ENCODE measurements around the gene INTS6.

Gene INTS6

DNA sequence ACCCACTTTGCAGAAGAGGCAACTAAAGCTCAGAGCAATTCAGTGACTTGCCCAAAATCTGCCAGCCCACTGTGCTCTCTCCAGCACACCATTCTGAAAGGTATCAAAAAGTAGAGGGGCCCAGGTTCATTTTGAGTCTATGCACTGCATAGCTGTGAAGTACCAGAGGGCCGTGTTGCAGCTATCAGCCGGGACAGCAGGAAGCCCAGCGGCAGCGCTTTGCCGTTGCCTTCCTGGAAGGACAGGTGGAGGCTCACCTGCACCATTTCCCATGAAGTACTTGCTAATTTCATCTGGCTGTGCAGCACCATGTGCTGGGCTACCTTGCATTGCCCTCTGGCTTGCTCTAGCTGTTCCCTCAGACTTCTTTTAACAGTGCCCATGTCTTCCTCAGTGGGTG lies 116.1 kb downstream of the INTS6 start:
- H3K9me3 ChIP-seq (ENCODE audit: control insufficient read depth, low read length), result no peaks in the 10 kb centered on the region
- H3K27ac ChIP-seq, result no peak overlapping the region
- no peaks in the 10 kb centered on the region for H3K79me2 ChIP-seq
- H3K9ac ChIP-seq, result no peak overlapping the region
- H2AFZ ChIP-seq, result no peak overlapping the region
- TF ChIP-seq, protein P1, sequence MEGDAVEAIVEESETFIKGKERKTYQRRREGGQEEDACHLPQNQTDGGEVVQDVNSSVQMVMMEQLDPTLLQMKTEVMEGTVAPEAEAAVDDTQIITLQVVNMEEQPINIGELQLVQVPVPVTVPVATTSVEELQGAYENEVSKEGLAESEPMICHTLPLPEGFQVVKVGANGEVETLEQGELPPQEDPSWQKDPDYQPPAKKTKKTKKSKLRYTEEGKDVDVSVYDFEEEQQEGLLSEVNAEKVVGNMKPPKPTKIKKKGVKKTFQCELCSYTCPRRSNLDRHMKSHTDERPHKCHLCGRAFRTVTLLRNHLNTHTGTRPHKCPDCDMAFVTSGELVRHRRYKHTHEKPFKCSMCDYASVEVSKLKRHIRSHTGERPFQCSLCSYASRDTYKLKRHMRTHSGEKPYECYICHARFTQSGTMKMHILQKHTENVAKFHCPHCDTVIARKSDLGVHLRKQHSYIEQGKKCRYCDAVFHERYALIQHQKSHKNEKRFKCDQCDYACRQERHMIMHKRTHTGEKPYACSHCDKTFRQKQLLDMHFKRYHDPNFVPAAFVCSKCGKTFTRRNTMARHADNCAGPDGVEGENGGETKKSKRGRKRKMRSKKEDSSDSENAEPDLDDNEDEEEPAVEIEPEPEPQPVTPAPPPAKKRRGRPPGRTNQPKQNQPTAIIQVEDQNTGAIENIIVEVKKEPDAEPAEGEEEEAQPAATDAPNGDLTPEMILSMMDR (IDR thresholded peaks at IDR 0.05), result no peak
- H3K36me3 ChIP-seq (ENCODE audit: control insufficient read depth, insufficient read depth, low read length), result no peaks in the 10 kb centered on the region
- no peak overlapping the region for H3K4me2 ChIP-seq (ENCODE audit: low read length)
- H3K27me3 ChIP-seq (ENCODE audit: control insufficient read depth, insufficient read depth, low read length), result no peaks in the 10 kb centered on the region
- H3K4me3 ChIP-seq (ENCODE audit: low read depth, low read length), result no peak overlapping the region
- no peaks in the 10 kb centered on the region for H3K4me1 ChIP-seq

DNA sequence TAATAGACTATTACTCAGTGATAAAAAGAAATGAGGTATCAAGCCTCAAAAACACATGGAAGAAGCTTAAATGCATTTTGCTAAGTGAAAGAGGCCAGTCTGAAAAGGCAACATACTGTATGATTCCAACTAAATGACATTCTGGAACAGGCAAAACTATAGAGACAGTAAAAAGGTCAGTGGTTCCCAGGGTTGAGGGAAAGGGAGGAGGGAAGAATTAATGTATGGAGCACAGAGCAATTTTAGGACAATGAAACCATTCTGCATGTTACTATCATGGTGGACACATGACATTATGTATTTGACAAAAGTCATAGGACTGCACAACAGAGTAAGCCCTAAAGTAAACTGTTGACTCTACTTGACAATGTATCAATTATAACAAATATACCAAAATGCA lies 119.0 kb downstream of the INTS6 start:
- TF ChIP-seq, protein P1 (IDR thresholded peaks at IDR 0.05), result no peak
- no peak overlapping the region for H2AFZ ChIP-seq
- no peaks in the 10 kb centered on the region for H3K4me1 ChIP-seq
- no peak overlapping the region for H3K4me2 ChIP-seq (ENCODE audit: low read length)
- H3K27me3 ChIP-seq (ENCODE audit: control insufficient read depth, insufficient read depth, low read length), result no peaks in the 10 kb centered on the region
- no peaks in the 10 kb centered on the region for H3K36me3 ChIP-seq (ENCODE audit: control insufficient read depth, insufficient read depth, low read length)
- no peaks in the 10 kb centered on the region for H3K9me3 ChIP-seq (ENCODE audit: control insufficient read depth, low read length)
- no peak overlapping the region for H3K4me3 ChIP-seq (ENCODE audit: low read depth, low read length)
- no peaks in the 10 kb centered on the region for H3K79me2 ChIP-seq
- no peak overlapping the region for H3K9ac ChIP-seq
- no peak overlapping the region for H3K27ac ChIP-seq

DNA sequence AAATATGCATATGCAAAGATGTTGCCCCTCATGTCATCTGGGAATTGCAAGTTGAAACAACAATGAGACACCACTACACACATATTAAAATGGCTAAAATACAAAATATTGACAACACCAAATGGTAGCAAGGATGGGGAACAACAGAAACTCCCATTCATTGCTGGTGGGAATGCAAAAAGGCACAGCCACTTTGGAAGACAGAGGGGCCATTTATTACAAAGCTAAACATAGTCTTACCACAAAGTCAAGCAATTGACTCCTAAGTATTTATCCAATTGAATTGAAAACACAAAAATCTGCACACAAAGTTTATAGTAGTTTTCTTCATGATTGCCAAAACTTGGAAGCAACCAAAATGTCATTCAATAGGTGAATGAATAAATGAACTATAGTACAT lies 119.4 kb downstream of the INTS6 start:
- Histone ChIP-seq H3K27ac (no peak overlapping the region), H3K27me3 (ENCODE audit: control insufficient read depth, insufficient read depth, low read length) (no peaks in the 10 kb centered on the region), H2AFZ (no peak overlapping the region), H3K4me2 (ENCODE audit: low read length) (no peak overlapping the region), H3K4me1 (no peaks in the 10 kb centered on the region), H3K4me3 (ENCODE audit: low read depth, low read length) (no peak overlapping the region), H3K9me3 (ENCODE audit: control insufficient read depth, low read length) (no peaks in the 10 kb centered on the region), H3K9ac (no peak overlapping the region), H3K36me3 (ENCODE audit: control insufficient read depth, insufficient read depth, low read length) (no peaks in the 10 kb centered on the region), H3K79me2 (no peaks in the 10 kb centered on the region)
- TF ChIP-seq, protein P1 (IDR thresholded peaks at IDR 0.05), result no peak

DNA sequence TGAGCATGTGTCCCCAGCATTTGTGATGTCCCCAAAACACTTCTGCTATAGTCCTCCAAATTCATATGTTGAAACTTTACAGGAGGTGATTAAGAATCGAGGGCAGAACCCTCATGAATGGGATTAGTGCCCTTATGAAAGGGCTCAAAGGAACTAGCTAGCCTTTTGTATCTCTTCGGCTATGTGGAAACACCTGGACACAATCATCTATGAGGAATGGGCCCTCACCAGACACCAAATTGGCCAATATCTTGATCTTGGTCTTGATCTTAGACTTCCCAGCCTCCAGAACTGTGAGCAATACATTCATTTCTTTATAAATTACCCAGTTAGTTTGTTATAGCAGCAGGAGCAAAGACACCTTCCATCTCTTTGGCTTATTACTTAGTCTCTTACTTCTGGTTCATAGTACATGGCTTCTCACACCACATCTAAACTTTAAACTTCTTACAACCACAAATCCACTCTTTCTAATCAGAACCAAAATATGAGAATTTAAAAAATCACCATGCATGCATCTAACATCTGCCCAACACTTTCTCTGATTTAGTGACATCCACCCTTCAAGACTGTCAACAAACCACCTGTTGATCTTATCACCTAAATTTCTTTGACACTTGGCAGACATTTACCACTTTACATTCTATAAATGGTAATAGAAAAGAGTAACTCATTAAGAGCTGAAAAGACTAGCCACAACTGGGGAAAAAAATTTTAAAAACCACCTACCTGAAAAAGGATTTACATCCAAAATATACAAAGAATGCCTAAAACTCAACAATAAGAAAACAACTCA lies 120.1 kb downstream of the INTS6 start:
- Histone ChIP-seq H3K9me3 (ENCODE audit: control insufficient read depth, low read length) (no peaks in the 10 kb centered on the region), H3K27ac (no peak overlapping the region), H3K4me1 (no peaks in the 10 kb centered on the region), H3K79me2 (no peaks in the 10 kb centered on the region), H3K27me3 (ENCODE audit: control insufficient read depth, insufficient read depth, low read length) (no peaks in the 10 kb centered on the region), H3K9ac (no peak overlapping the region), H3K4me3 (ENCODE audit: low read depth, low read length) (no peak overlapping the region), H2AFZ (no peak overlapping the region), H3K36me3 (ENCODE audit: control insufficient read depth, insufficient read depth, low read length) (no peaks in the 10 kb centered on the region), H3K4me2 (ENCODE audit: low read length) (no peak overlapping the region)
- TF ChIP-seq, protein P1 (IDR thresholded peaks at IDR 0.05), result no peak

DNA sequence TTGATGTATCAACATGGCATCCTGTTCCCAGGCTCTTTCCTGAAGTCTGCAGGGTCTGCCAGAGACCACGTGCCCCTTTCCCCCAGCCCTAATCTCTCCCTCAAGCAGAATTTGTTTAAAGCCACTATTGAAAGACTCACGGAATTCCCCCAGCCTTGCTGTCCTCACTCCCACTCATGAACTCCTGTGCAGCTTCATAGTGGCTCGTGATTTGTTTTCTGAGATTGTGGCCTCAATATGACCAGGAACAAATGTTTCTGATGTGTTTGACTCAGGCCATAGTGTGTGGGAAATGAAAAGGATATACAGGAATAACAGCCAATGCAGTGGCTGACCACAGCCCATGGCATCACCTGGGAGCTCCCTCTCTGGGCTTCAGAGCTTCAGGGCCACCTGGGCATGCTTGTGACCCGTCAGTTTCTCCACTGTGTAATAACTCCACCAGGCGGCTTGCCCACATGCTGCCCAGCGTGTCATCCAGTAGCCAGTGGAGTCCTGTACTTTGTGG lies 121.4 kb downstream of the INTS6 start:
- Histone ChIP-seq H3K36me3 (ENCODE audit: control insufficient read depth, insufficient read depth, low read length) (no peaks in the 10 kb centered on the region), H3K9me3 (ENCODE audit: control insufficient read depth, low read length) (no peaks in the 10 kb centered on the region), H3K79me2 (no peaks in the 10 kb centered on the region), H3K4me1 (no peaks in the 10 kb centered on the region), H3K27me3 (ENCODE audit: control insufficient read depth, insufficient read depth, low read length) (no peaks in the 10 kb centered on the region), H3K4me2 (ENCODE audit: low read length) (no peak overlapping the region), H3K9ac (no peak overlapping the region), H3K27ac (no peak overlapping the region), H2AFZ (no peak overlapping the region), H3K4me3 (ENCODE audit: low read depth, low read length) (no peak overlapping the region)
- TF ChIP-seq, protein P1 (IDR thresholded peaks at IDR 0.05), result no peak
